HG03354 (cell line): ENCODE measurements around the gene SYNPO2L.
"Not testable (repeated sequence)": the region's sequence is repeated elsewhere in the genome, so short reads cannot be mapped to it uniquely, and the experiment has no call there.

Experiments
- ATAC-seq: cut with Tn5 transposase; IDR thresholded peaks from one replicate; pipeline ENCODE4 v1.9.1; 2021; ENCODE audit warnings: mild to moderate bottlenecking; ENCODE audit not compliant: unreplicated experiment, poor library complexity, severe bottlenecking

SYNPO2L gene, protein sequence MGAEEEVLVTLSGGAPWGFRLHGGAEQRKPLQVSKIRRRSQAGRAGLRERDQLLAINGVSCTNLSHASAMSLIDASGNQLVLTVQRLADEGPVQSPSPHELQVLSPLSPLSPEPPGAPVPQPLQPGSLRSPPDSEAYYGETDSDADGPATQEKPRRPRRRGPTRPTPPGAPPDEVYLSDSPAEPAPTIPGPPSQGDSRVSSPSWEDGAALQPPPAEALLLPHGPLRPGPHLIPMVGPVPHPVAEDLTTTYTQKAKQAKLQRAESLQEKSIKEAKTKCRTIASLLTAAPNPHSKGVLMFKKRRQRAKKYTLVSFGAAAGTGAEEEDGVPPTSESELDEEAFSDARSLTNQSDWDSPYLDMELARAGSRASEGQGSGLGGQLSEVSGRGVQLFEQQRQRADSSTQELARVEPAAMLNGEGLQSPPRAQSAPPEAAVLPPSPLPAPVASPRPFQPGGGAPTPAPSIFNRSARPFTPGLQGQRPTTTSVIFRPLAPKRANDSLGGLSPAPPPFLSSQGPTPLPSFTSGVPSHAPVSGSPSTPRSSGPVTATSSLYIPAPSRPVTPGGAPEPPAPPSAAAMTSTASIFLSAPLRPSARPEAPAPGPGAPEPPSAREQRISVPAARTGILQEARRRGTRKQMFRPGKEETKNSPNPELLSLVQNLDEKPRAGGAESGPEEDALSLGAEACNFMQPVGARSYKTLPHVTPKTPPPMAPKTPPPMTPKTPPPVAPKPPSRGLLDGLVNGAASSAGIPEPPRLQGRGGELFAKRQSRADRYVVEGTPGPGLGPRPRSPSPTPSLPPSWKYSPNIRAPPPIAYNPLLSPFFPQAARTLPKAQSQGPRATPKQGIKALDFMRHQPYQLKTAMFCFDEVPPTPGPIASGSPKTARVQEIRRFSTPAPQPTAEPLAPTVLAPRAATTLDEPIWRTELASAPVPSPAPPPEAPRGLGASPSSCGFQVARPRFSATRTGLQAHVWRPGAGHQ

DNA sequence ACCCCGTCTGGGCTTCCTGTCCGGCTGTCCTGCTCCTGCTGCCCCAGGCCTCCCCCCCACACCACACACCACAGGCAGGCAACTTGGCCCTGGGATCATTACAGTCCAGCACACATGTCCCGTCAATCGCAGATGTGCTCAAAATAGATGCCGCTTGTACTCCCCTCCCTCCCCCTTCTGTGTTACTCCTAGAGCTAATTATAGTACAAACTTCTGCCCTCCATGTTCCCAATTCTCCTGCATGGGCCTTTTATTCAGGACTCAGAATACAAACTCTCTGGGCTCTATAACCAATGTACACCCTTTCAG, at the start of gene SYNPO2L:
Gene SYNPO2L (minus strand): TSS at position 40 of the 309 bp plus-strand sequence. CDS start 107 bp downstream, outside the sequence.
- ATAC-seq, result no peak

- ATAC-seq, result not testable (repeated sequence)
These were observed 48.1 kb upstream of the SYNPO2L start for GRCh38 chr10:73703924-73704323.

- not testable (repeated sequence) for ATAC-seq
These were observed 43.0 kb upstream of the SYNPO2L start for GRCh38 chr10:73698819-73699218.

- ATAC-seq, result not testable (repeated sequence)
These were observed 41.9 kb upstream of the SYNPO2L start, which contains the start of gene AGAP5 for GRCh38 chr10:73697675-73698159. TSS of gene AGAP5 (minus strand) at chr10:73698109. CDS start at chr10:73697755, 354 bp downstream.

DNA sequence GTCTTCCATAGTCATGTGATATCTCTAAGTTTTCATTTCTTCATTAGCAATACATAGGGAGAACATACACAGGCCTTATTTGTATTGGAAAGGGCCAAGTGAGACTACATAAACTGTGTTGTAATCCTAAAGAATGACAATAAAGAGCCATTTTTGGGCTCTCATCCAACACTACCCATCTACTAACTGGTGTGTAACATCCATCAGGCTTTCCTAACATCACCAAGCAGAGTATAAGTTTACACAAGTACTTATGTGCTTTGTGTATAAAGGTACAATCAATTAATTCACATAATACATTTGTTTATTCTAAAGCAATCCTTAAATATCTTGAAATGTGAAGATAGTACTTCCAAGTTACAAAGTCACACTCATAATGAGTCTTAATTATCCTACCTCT, 39.5 kb upstream of the SYNPO2L start:
- ATAC-seq, result not testable (repeated sequence)

GRCh38 chr10:73690755-73691154, 34.9 kb upstream of the SYNPO2L start:
- ATAC-seq, result not testable (repeated sequence)

DNA sequence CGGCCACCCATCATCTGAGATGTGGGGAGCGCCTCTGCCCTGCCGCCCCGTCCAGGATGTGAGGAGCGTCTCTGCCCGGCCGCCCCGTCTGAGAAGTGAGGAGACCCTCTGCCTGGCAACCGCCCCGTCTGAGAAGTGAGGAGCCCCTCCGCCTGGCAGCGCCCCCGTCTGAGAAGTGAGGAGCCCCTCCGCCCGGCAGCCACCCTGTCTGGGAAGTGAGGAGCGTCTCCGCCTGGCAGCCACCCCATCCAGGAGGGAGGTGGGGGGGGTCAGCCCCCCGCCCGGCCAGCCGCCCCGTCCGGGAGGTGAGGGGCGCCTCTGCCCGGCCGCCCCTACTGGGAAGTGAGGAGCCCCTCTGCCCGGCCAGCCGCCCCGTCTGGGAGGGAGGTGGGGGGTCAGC, 33.8 kb upstream of the SYNPO2L start:
- not testable (repeated sequence) for ATAC-seq

GRCh38 chr10:73687641-73688040, 31.8 kb upstream of the SYNPO2L start:
- ATAC-seq, result not testable (repeated sequence)

DNA sequence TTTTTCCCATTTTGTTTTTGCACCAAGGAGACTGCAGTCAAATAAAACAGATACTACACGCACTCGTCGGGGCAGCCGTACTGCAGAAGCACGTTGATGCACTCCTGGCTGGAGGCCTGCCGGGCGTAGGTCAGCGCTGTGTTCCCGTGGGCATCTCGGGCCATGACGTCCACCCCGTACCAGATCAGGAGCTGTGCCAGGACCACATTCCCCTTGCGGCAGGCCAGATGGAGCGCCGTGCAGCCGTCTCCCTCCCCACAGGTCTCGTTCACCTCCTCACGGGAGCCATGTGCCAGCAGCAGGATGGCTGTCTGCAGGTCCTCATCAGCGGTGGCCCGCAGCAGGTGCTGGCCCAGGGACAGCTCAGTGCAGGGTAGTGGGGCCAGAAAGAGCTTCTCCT, 18.7 kb upstream of the SYNPO2L start:
- not testable (repeated sequence) for ATAC-seq

GRCh38 chr10:73668378-73668777, 12.5 kb upstream of the SYNPO2L start:
- not testable (repeated sequence) for ATAC-seq

DNA sequence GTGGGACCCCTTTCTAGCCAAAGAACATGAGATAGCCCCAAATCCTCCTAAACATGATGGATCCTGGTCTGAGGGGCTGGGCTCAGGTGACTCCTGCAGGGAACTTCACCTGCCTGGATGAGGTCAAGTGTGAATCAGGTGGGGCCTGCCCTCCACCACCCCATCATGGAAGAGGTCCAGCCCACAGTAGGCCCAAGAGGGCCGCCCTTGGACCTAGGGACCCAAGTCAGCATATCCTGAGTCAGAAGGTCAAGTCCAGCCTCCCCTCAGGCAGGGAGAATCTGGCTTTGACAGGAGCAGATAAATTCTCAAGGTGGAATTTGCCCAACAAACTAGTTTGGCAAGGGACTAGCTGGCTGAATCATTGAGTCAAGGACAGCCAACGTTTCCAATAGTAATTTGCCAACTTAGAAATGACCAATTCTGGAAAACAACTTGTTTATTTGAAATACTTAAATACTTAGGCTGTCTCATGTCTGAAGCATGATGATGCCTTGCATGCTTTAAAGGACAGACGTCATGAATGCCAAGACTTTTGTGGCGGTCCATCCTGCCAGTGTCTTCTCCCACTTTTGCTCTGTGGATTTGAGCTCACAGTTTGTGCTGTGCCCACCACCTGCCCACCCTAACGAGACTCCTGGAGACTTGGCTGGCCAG, 10.5 kb upstream of the SYNPO2L start:
- ATAC-seq, result not testable (repeated sequence)

DNA sequence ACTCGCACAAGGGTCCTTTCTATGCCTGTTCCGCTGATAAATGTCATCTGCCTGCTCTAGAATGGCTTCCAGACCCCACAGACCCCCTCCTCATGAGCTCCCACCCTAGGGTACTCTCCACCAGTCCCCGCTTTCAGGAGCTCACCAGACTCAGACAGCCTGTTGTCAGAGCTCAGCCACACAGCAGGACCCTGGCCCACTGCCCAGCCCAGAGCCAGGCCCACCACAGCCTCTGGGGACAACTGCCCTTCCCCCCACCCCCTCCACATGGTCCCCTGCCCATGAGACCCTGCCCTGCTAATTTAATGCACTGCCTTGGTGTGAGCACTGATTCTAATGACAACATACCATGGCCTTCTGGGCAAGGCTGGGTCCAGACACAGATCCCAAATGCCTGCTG, 9.8 kb upstream of the SYNPO2L start:
- not testable (repeated sequence) for ATAC-seq

DNA sequence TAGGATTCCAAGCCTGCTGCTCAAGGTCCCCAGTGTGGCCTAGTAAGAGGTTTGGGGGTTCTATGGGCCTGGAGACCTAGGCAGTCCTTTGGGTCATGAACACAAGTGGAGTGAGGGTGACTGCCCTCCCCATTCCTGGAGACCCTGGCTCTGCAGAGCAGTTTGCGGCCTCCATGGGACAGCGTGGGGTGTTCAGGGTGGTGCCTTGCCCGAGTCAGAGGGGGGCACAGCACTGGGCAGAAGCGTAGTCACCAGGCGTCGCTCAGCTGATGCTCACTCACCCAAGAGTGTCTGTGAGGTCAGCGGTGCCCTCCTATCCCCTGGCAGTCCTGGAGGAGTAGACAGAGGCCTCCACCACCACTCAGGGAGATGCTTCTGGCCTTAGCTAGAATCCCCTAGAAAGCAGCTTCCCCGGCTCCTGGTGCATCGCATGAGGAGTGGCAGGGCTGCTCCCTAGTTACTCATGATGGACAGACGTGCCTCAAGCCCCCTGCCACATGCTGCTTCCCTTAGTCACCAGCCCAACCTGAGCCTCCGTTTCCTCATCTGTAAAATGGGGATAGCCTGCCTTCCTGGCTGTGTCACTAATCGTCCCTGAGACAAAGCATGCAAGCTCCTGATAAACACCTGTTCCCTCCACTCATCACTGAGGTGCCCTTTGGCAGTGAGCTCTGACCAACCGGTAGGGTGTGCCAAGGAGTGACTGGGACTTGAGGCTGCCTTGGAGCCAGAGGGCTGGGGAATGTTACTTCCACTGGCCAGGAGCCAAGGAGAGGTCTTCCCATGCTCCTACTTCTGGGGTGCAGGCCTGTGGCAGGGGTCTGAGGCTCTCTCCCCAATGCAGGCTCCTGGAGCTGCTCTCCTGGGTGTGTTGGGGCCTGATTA, 8.6 kb upstream of the SYNPO2L start:
- not testable (repeated sequence) for ATAC-seq

- ATAC-seq, result not testable (repeated sequence)
These were observed 7.8 kb upstream of the SYNPO2L start for GRCh38 chr10:73663621-73664020.

GRCh38 chr10:73662705-73663104, 6.9 kb upstream of the SYNPO2L start:
- not testable (repeated sequence) for ATAC-seq

DNA sequence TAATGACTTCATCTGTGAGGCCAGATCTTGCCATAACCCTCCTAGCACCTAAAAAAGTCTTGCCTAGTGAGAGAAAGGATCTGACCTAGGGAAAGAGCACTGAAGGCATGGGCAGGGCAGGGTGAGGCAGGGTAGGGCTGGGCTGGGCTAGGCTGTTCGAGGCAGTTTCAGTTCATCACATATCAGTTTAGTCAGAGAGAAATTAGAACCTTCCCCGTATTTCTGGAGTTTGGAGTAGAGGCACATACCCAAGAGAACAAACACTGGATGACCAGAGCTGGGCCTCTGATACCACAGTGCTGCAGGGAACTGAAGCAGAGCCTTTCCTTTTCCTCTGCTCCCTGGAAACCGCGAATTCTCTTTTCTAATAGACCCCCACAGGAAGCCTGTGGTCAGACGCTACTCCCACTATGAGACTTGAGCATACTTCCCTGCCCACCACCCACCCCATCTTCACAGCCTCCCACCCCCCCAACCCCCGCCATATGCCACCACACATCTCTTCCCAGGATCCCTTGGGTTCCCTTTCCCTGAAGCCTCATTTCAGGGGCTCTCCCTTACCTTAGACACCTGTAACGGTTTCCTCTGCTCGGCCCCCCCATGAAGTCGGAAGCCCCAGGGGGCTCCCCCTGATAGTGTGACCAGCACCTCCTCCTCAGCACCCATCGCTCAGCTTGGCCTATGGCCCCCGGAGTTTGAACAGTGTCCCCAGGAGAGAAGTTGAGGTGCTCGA, 406 bp downstream of the SYNPO2L start:
- no peak for ATAC-seq

- no peak for ATAC-seq
These were observed 2.1 kb downstream of the SYNPO2L start for GRCh38 chr10:73653701-73654100.

DNA sequence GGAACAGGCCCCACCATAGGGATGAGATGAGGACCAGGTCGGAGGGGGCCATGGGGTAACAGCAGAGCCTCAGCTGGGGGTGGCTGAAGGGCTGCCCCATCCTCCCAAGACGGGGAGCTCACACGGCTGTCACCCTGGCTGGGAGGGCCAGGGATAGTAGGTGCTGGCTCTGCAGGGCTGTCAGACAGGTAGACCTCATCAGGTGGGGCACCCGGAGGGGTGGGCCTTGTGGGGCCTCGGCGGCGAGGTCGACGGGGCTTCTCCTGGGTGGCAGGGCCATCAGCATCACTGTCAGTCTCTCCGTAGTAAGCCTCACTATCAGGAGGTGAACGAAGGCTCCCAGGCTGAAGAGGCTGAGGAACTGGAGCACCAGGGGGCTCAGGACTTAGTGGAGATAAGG, 2.6 kb downstream of the SYNPO2L start:
- no peak for ATAC-seq
